HG03175 (cell line): Measurements from ENCODE around the gene LIPT1.
"Not testable (repeated sequence)": the region's sequence is repeated elsewhere in the genome, so short reads cannot be mapped to it uniquely, and the experiment has no call there.

Experiments
- ATAC-seq: cut with Tn5 transposase; IDR thresholded peaks from one replicate; pipeline ENCODE4 v1.9.1; 2021; ENCODE audit warnings: mild to moderate bottlenecking, moderate library complexity; ENCODE audit not compliant: unreplicated experiment

LIPT1 gene

DNA sequence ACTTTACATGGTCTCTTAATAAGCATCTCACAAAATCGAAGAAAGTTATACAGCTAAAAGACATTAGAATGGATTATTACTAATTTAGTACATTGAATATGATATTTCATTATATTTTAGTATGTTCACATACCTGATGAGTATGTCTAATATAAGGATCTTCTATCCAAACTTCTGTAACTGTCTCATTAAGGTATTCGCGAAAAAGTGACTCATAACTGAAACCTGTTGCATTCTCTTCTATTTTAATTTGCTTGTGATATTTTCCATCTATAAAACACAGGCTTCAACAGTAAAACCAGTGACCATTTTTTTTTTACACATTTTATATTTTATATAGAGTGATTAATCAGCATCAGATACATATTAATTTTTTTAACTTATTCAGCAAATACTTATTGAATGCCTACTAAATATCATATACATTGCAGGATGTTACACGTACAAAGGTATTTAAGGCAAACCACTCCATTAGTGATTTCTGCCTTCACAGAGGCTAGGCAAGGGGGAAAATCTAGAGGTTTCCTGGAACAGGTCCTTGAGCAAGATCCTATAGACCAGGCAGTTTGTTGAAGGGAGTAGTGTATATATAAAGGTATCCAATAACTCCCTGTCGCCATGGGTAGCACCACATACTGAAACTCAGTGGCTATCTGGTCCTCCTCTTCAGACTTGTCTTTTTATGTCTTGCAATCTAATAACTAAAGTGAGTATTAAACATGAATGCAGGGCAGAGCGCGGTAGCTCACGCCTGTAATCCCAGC lies 16.8 kb downstream of the LIPT1 start:
- ATAC-seq: no peak

DNA sequence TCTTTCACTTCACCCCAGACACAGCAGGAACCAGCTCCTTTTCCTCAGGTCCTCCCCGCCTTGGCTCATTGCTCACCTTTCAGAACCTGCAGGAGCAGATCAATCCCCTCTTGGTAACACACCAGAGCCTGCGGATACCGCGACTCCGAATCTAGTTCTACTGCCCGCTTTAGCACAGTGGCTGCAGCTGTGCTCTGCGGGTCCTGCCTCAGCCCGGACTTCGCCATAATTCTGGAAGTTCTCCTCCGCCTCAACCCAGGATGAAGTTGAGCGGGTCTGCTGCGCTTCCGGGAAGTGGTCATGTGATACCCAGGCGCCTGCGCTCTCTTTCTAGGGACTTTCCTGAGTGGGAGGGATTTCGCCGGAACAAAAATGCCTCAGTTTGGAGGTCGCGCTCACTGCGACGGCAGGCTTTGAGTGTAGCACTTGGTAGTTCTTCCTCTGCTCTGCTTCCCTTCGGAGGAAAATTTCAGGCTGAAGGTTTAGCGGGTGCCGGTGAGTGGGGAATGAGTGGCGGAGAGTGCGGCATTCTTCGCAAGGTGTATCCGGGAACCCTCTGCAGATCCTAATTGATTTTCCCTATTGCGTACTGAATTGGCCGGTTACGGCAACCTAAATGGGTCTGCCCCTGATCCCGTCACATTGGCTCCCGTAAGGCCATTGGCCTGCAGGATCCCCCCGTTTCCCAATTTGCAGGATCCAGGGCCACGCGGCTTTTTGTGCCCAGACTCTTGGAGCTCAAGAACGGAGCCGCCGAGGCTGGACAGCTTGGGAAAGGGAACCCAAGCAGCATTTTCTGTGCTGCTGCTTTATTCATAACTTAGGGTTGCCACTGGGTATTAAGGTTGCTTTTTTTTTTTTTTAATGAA lies 26.2 kb downstream of the LIPT1 start, which contains the start of the genes MITD1 and MRPL30:
Gene MITD1, minus strand, starts transcription at position 304 of the 869 bp plus-strand sequence. Its CDS starts 77 bp downstream, at position 227.
Gene MRPL30, plus strand, starts transcription at position 430 of the 869 bp plus-strand sequence. CDS start 5,020 bp downstream, outside the sequence.
- peak; percentile 93 for ATAC-seq

DNA sequence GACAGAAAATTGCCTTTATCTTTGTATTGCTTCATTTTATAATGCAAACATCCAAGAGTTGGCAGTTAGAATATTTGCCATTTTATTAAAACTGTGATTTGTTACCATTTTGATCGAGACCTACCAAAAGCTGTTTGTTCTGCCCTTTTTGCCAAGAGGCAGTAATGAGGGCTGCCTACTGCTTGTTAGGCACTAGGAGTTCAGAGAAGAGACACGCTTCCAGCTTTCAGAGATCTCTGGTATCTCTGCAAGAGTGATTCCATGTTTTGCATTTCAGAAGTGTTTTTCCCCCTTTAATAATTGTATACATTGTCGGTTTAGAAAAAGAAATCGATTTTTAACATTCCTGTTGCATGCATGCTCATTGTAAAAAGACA lies 26.8 kb downstream of the LIPT1 start:
- no peak for ATAC-seq

DNA sequence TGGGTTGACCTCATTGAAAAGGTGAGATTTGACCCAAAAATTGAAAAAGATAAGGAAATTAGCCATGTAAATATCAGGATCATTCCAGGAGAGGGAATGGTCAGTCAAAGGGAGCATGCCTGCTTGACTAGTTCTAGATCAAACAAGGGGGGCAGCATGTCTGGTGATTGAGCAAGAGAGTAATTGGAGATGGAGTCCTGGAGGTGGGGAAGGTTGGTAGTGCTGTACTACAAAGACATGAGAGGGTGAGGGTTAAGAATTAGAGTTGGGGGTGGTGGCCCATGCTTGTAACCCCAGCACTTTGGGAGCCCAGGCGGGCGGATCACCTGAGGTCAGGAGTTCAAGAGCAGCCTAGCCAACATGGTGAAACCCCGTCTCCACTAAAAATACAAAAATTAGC lies 28.3 kb downstream of the LIPT1 start:
- ATAC-seq: no peak

DNA sequence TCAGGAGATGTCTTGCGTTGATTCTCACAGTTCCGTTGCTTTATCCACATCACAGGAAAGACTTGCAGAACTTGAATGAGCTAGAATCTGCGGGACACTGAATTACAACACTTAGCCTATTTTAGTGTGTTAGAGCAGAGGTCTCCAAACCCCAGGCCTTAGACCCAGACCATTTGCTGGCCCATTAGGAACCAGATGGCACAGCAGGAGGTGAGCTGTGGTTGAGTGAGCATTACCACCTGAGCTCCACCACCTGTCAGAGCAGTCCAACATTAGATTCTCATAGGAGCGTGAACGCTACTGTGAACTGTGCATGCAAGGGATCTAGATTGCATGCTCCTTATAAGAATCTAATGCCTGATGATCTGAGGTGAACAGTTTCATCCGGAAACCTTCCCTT lies 30.0 kb downstream of the LIPT1 start:
- ATAC-seq: no peak

DNA sequence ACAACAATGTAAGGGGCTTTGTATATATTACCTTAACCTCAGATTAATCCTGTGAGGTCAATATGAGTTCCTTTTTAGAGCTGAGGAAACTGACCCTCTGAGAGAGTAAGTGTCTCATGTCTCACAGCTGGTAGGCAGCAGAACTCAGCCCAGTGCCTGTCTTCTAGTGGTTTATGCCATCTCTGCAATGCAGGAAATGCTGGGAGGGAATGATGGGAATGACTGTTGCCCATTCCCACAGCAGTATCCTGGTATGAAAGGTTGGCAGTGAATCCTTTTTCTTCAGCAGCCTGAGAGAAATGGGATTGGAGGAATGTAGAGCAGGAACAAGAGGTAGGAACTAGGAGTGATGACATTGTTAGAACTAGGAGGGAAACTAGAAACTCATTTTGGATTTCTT lies 32.2 kb downstream of the LIPT1 start:
- ATAC-seq: no peak

DNA sequence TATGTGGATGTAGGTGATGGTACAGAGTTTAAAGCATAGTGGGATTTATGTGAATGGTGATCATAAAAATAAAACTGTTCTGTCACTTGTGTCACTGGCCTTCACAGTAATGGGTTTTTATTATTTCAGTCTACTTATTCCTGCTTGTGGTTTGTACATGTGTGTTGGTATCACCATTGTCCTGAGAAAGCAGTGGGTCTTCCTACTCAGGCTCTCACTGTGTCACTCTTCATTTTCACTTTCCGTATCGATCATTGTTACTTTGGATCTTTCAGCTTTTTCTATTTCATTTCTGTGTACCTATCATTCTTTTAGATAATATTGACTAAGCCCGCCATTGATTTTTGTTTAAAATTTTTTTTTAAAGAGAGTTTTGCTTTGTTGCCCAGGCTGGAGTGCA lies 33.6 kb downstream of the LIPT1 start:
- ATAC-seq: no peak

DNA sequence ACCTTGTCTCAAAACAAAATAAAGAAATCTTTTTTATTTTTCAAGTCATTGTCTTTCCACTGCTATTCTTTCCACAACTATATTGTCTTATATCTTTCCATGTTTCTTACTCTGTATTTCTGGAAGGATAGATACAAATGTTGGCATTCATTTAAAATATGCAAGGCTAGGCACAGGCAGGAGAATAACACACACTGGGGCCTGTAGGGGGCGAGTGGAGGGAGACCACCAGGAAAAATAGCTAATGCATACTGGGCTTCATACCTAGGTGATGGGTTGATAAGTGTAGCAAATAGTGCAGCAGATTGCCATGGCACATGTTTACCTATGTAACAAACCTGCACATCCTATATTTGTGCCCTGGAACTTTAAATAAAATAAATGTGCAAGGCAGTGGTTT lies 35.8 kb downstream of the LIPT1 start:
- ATAC-seq: no peak

DNA sequence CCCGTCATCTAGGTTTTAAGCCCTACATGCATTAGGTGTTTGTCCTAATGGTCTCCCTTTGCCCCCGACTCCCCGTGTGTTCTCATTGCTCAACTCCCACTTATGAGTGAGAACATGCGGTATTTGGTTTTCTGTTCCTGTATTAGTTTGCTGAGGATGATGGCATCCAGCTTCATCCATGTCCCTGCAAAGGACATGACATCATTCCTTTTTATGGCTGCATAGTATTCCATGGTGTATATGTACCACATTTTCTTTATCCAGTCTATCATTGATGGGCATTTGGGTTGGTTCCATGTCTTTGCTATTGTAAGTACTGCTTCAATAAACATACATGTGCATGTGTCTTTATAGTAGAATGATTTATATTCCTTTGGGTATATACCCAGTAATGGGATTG lies 37.6 kb downstream of the LIPT1 start:
- not testable (repeated sequence) for ATAC-seq

DNA sequence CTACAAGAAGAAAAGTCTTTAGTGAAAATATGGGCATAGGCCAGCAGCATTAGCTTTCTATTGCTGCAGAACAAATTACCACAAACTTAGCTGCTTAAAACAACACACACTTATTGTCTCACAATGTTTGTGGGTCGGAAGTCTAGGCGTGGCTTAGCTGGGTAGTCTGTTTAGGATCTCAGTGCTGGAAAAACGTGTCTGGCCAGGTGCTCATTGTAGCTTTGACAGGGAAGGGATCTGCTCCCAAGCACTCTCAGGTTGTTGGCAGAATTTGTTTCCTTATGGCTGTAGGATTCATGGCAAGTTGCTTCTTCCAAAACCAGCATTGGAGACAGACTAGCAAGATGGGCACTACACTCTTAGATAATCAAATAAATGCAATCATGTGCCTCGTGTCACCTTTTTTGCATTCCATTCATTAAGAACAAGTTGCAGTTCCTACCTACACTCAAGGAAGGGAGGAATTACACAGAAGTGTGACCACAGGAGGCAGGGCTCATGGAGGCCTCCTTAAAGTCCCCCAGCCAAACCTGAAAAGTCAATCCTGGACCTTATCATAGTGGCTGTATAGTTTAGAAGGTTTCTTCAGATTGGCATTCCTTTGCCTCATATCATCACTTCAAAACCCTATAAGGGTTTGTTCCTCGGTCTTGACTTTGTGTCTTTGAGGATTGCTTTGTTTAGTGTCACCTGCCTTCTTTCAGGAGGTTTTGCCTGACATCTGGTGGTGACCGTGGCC lies 43.5 kb downstream of the LIPT1 start:
- no peak for ATAC-seq

DNA sequence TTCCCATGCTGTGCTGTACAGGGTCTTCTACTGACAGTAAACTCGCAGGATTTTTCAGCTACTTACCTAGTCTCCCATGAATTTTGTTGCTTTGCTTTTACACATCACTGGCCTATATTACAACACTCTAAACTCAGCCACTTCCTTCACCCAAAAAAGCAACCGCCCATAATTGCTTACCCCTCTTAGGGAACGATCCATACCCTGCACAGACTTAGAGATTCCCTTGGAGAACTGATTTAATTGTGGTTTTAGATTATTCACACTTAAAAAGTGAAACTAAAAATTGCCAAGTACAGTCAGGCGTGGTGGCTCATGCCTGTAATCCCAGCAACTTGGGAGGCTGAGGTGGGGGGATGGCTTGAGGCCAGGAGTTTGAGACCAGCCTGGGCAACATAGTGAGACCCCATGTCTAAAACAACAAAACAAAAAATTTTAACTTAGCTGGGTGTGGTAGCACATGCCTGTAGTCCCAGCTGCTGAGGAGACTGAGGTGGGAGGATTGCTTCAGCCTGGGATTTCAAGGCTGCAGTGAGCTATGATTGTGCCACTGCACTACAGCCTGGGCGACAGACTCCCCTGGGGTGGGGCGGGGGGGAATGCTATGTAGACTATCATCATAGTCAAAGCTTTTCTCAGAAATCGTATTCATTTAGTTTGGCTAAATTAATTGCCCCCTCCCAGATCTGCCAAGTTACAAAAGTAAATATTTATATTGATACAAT lies 45.5 kb downstream of the LIPT1 start:
- no peak for ATAC-seq

DNA sequence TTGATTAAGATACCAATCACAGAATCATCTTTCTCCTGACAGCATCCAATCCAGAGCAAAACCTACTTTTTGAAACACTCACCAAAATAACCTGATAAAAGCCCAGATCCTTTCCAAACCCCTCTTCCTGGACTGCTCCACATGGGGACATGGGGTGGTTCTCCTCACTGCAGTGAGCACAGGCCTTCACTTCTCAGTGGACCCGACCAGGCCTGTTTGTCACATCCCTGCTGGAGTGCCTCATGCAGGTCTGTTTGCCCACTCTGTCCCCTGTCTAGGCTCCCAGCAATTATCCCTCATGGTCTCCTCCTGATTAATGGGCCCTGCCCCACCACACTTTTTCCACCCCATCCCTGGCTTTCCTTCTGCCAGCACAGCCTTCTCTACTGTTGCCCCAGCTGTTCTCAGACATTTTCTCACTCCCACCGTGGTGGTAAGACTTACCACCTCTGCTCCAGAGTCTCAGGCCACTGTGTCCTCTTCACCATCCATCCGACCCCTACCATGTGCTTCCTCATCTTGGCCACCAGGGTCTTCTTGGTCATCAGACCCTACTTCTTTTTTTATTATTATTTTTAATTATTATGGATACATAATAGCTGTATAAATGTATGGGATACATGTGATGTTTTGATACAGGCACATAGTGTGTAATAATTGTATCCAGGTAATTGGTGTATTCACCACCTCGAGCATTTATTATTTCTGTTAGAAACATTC lies 47.4 kb downstream of the LIPT1 start:
- no peak for ATAC-seq

DNA sequence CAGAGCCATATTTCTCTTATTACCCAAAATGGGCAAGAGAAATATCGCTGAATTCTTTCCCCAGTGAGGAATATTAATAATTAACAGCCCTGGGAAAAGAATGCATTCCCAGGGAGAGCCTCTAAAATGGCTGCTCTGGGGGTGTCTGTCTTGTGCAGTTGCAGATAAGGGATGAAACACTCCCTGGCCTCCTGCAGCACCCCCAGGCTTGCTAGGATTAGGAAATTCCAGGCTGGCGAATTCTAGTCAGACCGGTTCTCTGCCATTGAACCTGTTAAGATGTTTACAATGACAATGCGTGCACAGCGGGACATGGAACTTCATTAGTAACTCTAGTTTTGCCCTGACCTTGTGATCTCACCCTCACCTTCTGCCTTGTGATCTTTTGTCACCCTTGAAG lies 50.7 kb downstream of the LIPT1 start:
- ATAC-seq: no peak
